ENCODE data around the gene ADD3.

ADD3 gene

DNA sequence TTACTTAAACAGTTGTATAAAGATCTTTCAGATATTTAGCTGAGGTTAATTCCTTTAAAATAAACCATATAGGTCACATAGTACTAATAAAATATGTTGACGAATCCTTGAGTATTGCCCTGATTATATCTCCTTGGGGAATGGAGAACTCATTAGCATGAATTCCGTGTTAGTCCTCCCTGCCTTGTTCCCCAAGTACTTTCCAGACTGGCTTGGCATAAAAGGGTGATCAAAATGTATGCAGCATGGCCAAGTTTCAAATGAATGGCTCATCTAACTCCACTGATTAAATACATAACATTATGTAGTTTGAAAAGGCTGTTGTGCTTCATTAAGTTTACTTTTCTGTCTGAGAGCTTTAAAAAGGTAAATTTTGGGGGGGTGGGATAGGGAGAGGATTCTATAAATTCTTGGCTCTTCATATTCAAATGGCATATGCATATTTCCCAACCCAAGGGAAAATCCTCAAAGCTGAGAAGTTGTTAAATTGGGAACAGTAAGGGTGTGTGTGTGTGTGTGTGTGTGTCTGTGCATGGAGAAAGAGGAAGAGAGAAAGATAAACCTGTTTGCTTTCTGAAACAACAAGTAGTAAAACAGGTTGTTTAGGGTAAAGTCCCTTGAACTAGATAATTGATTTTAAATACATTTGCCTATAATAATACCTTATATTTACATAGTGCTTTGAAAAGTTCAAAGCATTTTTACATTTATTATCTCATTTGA lies 4.8 kb upstream of the ADD3 start:
- peak; percentile 31 for DNase-seq (ENCODE audit: low spot score)

DNA sequence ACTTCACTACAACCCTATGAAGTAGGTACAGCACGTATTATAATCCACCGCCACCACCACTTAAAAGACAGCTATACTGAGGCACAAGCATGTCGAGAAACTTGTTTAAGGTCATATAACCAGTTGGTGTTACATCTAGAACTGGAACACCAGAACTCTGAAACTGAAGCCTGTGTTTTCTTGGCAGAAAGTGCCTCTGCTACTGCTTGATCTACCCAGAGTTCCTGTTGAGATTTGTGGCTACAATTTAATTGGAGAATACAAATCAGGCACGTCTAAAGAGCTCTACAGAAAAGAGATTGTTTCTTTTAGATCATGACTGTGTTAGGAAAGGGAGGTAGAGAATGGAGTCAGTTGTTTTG lies 4.3 kb upstream of the ADD3 start:
- DNase-seq (ENCODE audit: low spot score), result no peak

GRCh38 chr10:110005719-110006118 lies 2.1 kb upstream of the ADD3 start:
- DNase-seq (ENCODE audit: low spot score), result peak; percentile 50

GRCh38 chr10:110006358-110007160 lies 1.2 kb upstream of the ADD3 start:
- peak; percentile 79 for DNase-seq (ENCODE audit: low spot score)

DNA sequence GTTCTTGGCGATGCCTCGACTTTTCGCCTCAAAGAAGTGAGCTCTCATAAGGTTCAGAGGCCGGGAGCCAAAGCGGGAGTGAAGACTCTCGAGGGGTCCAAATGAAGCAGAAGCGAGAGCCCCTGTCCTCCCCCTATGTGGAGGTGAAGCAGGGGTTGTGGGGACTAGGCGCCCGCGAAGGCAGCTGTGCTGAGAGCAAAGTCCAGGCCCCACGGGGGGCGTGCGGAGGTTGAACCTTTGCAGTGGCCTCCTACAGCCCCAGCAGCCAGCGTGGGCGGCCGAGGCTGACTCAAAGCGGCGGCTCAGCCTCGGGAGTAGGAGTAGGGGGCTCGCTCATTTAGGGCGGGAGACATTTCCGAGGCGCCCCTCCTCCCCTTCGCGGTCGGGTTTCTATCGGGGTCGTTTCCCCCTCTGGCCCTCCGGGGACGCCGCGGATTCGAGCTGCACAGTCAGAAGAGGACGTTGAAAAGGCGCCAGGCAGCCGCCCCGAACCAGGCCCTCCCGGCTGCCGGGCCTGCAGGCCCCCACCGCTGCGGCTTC lies 553 bp upstream of the ADD3 start:
- DNase-seq (ENCODE audit: low spot score), result peak; percentile 39

GRCh38 chr10:110008518-110009339 lies 945 bp downstream of the ADD3 start:
- peak; percentile 73 for DNase-seq (ENCODE audit: low spot score)

DNA sequence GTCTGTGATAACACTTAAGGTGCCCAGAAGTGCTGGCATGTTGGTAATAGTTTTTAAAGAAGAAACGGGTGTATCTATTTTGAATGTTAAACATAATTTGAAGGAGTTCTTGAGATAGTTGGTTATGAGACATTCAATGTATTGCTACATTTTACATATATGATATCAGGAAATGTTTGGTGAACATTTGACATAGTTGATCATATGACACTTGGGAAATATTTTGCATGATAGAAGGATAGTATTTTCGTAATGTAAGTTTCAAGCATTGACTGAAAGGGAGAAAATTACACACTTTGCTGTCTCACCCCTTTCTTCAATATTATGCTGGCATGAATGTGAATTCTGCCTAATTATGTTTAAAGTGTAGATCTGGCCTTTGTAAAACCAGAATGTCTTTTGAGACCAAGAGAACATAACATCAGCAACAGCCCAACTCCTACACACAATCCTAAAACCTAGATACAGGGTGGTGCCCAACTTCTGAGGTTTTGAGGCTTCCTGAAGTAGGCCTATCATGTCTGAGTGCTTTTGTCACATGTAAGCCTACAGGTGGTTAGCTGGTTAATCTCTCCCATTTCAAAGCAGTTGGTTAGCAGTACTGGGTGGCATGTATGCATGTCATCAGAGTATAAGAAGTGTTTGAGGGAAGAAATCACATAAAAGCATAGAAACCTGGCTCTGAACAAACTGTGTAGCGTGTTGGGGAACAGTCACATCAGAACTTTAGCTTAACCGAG lies 2.1 kb downstream of the ADD3 start:
- DNase-seq (ENCODE audit: low spot score), result peak; percentile 54

GRCh38 chr10:110010486-110011378 lies 2.9 kb downstream of the ADD3 start:
- peak; percentile 33 for DNase-seq (ENCODE audit: low spot score)

DNA sequence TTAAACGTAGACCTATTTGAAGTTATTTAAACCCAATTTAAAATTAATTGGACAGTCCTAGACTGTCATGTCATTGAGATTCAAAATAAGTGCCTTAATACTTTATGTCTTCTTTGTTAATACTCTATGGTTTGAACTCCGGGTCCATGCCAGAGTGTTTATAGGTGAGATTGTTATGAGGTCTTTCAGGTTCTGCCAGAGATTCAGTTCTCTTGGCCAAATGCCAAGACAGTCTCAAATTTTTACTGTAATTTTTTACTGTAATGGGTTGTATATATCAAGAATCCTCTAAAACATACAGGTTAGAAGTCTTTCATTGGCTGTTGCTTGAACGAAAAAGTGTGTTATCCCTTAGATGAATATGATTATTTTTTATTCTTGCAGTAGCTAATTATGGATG lies 3.9 kb downstream of the ADD3 start:
- no peak for DNase-seq (ENCODE audit: low spot score)

GRCh38 chr10:110013630-110014293 lies 6.0 kb downstream of the ADD3 start:
- DNase-seq (ENCODE audit: low spot score), result peak; percentile 57

GRCh38 chr10:110016039-110016438 lies 8.3 kb downstream of the ADD3 start:
- no peak for DNase-seq (ENCODE audit: low spot score)

DNA sequence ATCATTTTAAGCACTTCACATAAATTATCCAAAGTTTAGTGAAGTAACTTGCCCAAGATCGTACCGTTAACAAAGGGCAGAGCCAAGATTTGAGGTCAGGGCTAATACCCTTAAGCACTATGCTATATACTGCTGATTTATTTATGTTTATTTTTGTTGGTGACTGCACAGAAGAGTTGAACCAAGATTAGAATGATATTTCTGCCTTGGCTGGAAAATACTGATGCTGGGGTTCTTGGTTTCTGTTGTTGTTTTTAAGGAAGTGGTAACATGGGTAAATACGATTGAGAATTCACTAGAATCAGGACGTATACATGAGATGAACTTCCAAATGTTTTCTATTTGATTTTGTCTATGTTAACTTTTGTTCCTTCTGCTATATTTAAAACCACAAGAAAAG lies 9.3 kb downstream of the ADD3 start:
- no peak for DNase-seq (ENCODE audit: low spot score)

- no peak for DNase-seq (ENCODE audit: low spot score)
Measured at GRCh38 chr10:110017907-110018306, 10.1 kb downstream of the ADD3 start.

DNA sequence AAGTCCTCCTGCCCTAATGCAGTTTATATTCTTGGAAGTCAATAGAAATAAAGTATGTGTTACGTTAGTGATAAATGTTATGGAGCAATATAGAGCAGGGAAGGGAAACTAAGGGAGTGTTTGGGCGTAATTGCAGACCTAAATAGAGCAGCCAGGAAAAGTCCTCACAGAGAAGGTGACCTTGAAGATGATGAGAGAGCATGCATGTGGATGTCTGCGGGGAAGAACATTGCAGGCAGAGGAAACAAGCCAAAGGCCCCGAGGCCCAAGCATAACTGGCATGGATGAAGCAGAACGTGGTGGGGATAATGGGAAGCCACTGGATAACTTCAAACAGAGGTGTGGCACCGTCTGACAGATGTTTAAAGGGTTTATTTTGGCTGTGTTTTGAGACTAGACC lies 12.5 kb downstream of the ADD3 start:
- DNase-seq (ENCODE audit: low spot score), result no peak

- no peak for DNase-seq (ENCODE audit: low spot score)
Measured at GRCh38 chr10:110022716-110023504, 15.1 kb downstream of the ADD3 start.

- DNase-seq (ENCODE audit: low spot score), result no peak
Measured at GRCh38 chr10:110023785-110024465, 16.1 kb downstream of the ADD3 start.

- DNase-seq (ENCODE audit: low spot score), result no peak
Measured at GRCh38 chr10:110029450-110029849, 21.7 kb downstream of the ADD3 start.

GRCh38 chr10:110032801-110033700 lies 25.3 kb downstream of the ADD3 start:
- no peak for DNase-seq (ENCODE audit: low spot score)
